Endothelial cell of umbilical vein (primary cell): ENCODE measurements around the gene SSRP1.

Experiments
- CTCF ChIP-seq, 2 donors: IDR thresholded peaks; 1 replicate in 1 of 2; 2 replicates in 1 of 2; pipeline ENCODE4 v1.5.1; 2011; ENCODE audit warnings: low read length in 2 of 2, mild to moderate bottlenecking in 2 of 2, moderate library complexity in 2 of 2, control low read depth in 1 of 2, inconsistent platforms in 1 of 2, low read depth in 1 of 2; ENCODE audit not compliant: insufficient read depth in 1 of 2; ENCODE audit errors: extremely low read depth in 1 of 2
- EZH2 ChIP-seq: IDR thresholded peaks from 2 replicates; pipeline ENCODE4 v1.6.1; 2012; ENCODE audit warnings: borderline replicate concordance, low read depth, mild to moderate bottlenecking, moderate library complexity, low read length, inconsistent platforms; ENCODE audit not compliant: severe bottlenecking
- JUN ChIP-seq: IDR thresholded peaks from 2 replicates; pipeline ENCODE4 v1.6.1; 2011; ENCODE audit warnings: borderline replicate concordance, low read depth; ENCODE audit not compliant: insufficient read length, insufficient read depth
- MAX ChIP-seq: IDR thresholded peaks from 2 replicates; pipeline ENCODE4 v1.6.1; 2011; ENCODE audit not compliant: insufficient read depth, insufficient read length
- MYC ChIP-seq: IDR thresholded peaks from one replicate; pipeline ENCODE4 v1.6.1; 2011; ENCODE audit warnings: mild to moderate bottlenecking, low read depth, low read length
- POLR2A ChIP-seq: IDR thresholded peaks from 2 replicates; pipeline ENCODE4 v1.6.1; 2012; ENCODE audit warnings: low read depth, mild to moderate bottlenecking, control low read depth, low read length
- POLR2AphosphoS5 ChIP-seq: IDR thresholded peaks from 2 replicates; pipeline ENCODE4 v1.6.1; 2012; ENCODE audit warnings: low read depth, mild to moderate bottlenecking, control low read depth, low read length, moderate library complexity; ENCODE audit not compliant: insufficient read depth

- TF ChIP-seq CTCF (IDR thresholded peaks at IDR 0.05; ENCODE audit: extremely low read depth in 1 of 2, insufficient read depth in 1 of 2, low read depth in 1 of 2, low read length in 2 of 2) (no peak), MYC (no peak), POLR2A (no peak), JUN (no peak), MAX (no peak), EZH2 (no peak), POLR2AphosphoS5 (peak; percentile 8)
Observed at GRCh38 chr11:57297221-57297620, 38.5 kb downstream of the SSRP1 start.
